Gastroesophageal sphincter (tissue), 4 donors: ENCODE measurements around the gene KLK11. TPM values are rescaled to one million over a fixed set of nuclear protein-coding genes. Genes with fewer than 3 reads are reported as not detected.

Source experiments
- ATAC-seq: fragments of 150-250 bp; one replicate; pipeline ENCODE4 v1.9.1; 2016; ENCODE audit warnings: mild to moderate bottlenecking, moderate library complexity
- H3K27ac ChIP-seq, 4 donors: fragments of 200-600 bp; sonication (generic) in 3 of 4; 1 replicate in 3 of 4; 2 replicates in 1 of 4; pipeline ENCODE4 v1.5.1; 2016 to 2019
- H3K27me3 ChIP-seq: fragments of 200-600 bp; sonication (generic); one replicate; pipeline ENCODE4 v1.5.1; 2019
- H3K36me3 ChIP-seq, 2 donors: fragments of 200-600 bp; sonication (generic); one replicate each; pipeline ENCODE4 v1.5.1; 2019; ENCODE audit warnings: control low read depth in 1 of 2
- H3K4me1 ChIP-seq, 3 donors: fragments of 200-600 bp; sonication (generic); 1 replicate in 2 of 3; 2 replicates in 1 of 3; pipeline ENCODE4 v1.5.1; 2016 to 2019; ENCODE audit warnings: control low read depth in 2 of 3
- H3K4me3 ChIP-seq, 2 donors: fragments of 200-600 bp; sonication (generic); one replicate each; pipeline ENCODE4 v1.5.1; 2019; ENCODE audit warnings: mild to moderate bottlenecking in 1 of 2, moderate library complexity in 1 of 2
- H3K9me3 ChIP-seq, 3 donors: fragments of 200-600 bp; sonication (generic); one replicate each; pipeline ENCODE4 v1.5.1; 2017 to 2019; ENCODE audit warnings: control low read depth in 2 of 3
- EP300 ChIP-seq: sonication (generic); formaldehyde crosslinking; IDR thresholded peaks from one replicate; pipeline ENCODE4 v1.6.1; 2017; ENCODE audit warnings: antibody characterized with exemption, mild to moderate bottlenecking
- POLR2A ChIP-seq, 2 donors: fragments of 450-650 bp; IDR thresholded peaks; one replicate each; pipeline ENCODE4 v1.6.1; 2017; ENCODE audit warnings: antibody characterized with exemption in 2 of 2, mild to moderate bottlenecking in 2 of 2, moderate library complexity in 1 of 2
- POLR2AphosphoS5 ChIP-seq: sonication (generic); formaldehyde crosslinking; IDR thresholded peaks from one replicate; pipeline ENCODE4 v1.6.1; 2017; ENCODE audit warnings: antibody characterized with exemption
- WGBS, 2 donors: methylation state at CpG; one replicate each; pipeline ENCODE4 v1.1.5; 2018; ENCODE audit warnings: low coverage in 1 of 2; 5-methylcytosine and 5-hydroxymethylcytosine counted together
- total RNA-seq, 4 donors: library from RNA; depleted of rRNA; stranded (reverse); fragments of >200 nt; gene quantifications; one replicate each; pipeline ENCODE4 v1.1.0, GENCODE V29; 2016
- TF ChIP-seq, protein P1 (sequence below), 4 experiments: fragments of 200-600 bp in 2 of 4; fragments of 450-650 bp in 2 of 4; sonication (generic) in 1 of 4; IDR thresholded peaks; one replicate each; pipeline ENCODE4 v1.5.1; 2017 to 2019; ENCODE audit warnings: antibody characterized with exemption in 4 of 4, mild to moderate bottlenecking in 2 of 4, moderate library complexity in 2 of 4

The KLK11 gene
- total RNA-seq, 4 donors from 2014 or later: 0.78 to 12.3 TPM; not detected in 2

- 28 to 79% methylated on average over 6 to 8 of the region's 42 CpGs for WGBS, 2 donors
- Histone ChIP-seq H3K9me3 (no peaks in the 10 kb centered on the region), H3K4me3 (no peak overlapping the region), H3K27me3 (peaks cover 88% of the 10 kb centered on the region), H3K4me1 (no peaks in the 10 kb centered on the region), H3K36me3 (no peaks in the 10 kb centered on the region), H3K27ac (no peak overlapping the region)
- ATAC-seq: peak; percentile 25
- TF ChIP-seq EP300 (no peak), POLR2AphosphoS5 (no peak), POLR2A (IDR thresholded peaks at IDR 0.05) (no peak)
- TF ChIP-seq, protein P1, sequence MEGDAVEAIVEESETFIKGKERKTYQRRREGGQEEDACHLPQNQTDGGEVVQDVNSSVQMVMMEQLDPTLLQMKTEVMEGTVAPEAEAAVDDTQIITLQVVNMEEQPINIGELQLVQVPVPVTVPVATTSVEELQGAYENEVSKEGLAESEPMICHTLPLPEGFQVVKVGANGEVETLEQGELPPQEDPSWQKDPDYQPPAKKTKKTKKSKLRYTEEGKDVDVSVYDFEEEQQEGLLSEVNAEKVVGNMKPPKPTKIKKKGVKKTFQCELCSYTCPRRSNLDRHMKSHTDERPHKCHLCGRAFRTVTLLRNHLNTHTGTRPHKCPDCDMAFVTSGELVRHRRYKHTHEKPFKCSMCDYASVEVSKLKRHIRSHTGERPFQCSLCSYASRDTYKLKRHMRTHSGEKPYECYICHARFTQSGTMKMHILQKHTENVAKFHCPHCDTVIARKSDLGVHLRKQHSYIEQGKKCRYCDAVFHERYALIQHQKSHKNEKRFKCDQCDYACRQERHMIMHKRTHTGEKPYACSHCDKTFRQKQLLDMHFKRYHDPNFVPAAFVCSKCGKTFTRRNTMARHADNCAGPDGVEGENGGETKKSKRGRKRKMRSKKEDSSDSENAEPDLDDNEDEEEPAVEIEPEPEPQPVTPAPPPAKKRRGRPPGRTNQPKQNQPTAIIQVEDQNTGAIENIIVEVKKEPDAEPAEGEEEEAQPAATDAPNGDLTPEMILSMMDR (IDR thresholded peaks at IDR 0.05): no peak
Observed at GRCh38 chr19:51002542-51003311, 23.7 kb downstream of the KLK11 start.

DNA sequence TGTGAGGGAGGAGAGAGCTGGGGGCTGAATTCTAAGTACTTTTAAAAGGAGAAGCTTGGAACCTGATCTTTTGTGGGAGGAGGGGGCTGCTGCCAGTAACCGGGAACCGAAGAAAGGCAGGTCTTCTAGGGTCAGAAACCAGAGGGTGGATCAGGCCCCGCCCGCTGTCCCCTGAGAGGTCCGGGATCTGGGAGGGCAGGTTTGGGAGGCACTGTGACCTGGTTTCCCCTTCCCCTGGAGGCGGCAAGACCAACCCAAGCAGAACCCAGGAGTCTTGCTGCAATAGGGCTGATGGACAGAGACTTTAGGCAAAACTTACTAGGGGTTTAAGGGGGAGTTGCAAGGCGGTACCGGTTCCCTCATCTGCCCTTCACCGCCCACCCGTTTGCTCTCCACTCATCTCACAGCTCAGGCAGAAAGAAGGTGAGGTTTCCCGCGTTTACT lies 24.3 kb downstream of the KLK11 start:
- H3K36me3 ChIP-seq: no peaks in the 10 kb centered on the region
- no peak overlapping the region for H3K4me3 ChIP-seq
- ATAC-seq: no peak
- TF ChIP-seq POLR2AphosphoS5: no peak
- TF ChIP-seq POLR2A (IDR thresholded peaks at IDR 0.05): no peak
- TF ChIP-seq, protein P1 (IDR thresholded peaks at IDR 0.05): no peak
- no peak for TF ChIP-seq EP300
- H3K9me3 ChIP-seq: no peaks in the 10 kb centered on the region
- no peaks in the 10 kb centered on the region for H3K4me1 ChIP-seq
- H3K27ac ChIP-seq: no peak overlapping the region
- peaks cover 84% of the 10 kb centered on the region for H3K27me3 ChIP-seq
- 23 to 25% methylated on average over 4 of the region's 12 CpGs for WGBS, 2 donors

GRCh38 chr19:51001515-51001914 lies 24.9 kb downstream of the KLK11 start, which contains the start of gene KLK8:
Gene KLK8, minus strand, starts transcription at chr19:51001604. Its CDS starts 437 bp downstream, at chr19:51001167.
- 0 to 11% methylated on average over 2 to 3 of the region's 7 CpGs for whole genome bisulfite sequencing, 2 donors
- no peak for ATAC-seq

GRCh38 chr19:51000981-51001380 lies 25.4 kb downstream of the KLK11 start:
- no peak for ATAC-seq
- peaks cover 73% of the 10 kb centered on the region for H3K27me3 ChIP-seq

More at GRCh38 chr19:51001515-51001914, 24.9 kb downstream of the KLK11 start, which contains the start of gene KLK8:
- TF ChIP-seq POLR2A (IDR thresholded peaks at IDR 0.05): no peak
- TF ChIP-seq POLR2AphosphoS5: no peak
- TF ChIP-seq, protein P1 (IDR thresholded peaks at IDR 0.05): no peak
- no peak for TF ChIP-seq EP300
- Histone ChIP-seq H3K4me3 (no peak within 1 kb of the TSS), H3K27ac (no peak within 1 kb of the TSS), H3K9me3 (no peaks in the 10 kb centered on the region), H3K4me1 (no peaks in the 10 kb centered on the region), H3K36me3 (no peaks in the 10 kb centered on the region), H3K27me3 (peaks cover 78% of the 10 kb centered on the region)

DNA sequence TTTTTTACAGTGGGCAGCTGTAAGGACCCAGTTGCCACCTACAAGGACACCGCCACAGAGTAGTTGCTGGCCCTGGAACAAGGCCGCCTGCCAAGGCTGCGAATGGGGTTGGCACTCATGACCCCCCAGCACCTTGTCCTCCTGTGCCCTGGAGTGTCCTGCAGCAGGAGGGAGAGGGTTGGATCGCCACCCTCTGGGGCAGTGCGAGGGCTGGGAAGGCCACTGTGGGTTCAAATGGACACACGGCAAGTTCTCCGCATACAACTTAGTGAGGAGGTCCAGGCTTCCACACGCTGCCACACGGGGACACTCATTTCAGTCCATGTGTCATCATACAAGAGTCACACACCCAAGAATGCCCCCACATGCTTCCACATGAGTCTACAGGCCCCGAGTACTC lies 26.0 kb downstream of the KLK11 start:
- no peaks in the 10 kb centered on the region for H3K4me1 ChIP-seq
- no peak for ATAC-seq
- H3K36me3 ChIP-seq: no peaks in the 10 kb centered on the region
- 80 to 89% methylated on average over 2 to 3 of the region's 10 CpGs for WGBS, 2 donors
- H3K27ac ChIP-seq: no peak overlapping the region
- TF ChIP-seq, protein P1 (IDR thresholded peaks at IDR 0.05): no peak
- TF ChIP-seq POLR2AphosphoS5 (no peak), EP300 (no peak), POLR2A (IDR thresholded peaks at IDR 0.05) (no peak)
- H3K9me3 ChIP-seq: no peaks in the 10 kb centered on the region
- no peak overlapping the region for H3K4me3 ChIP-seq
- peaks cover 69% of the 10 kb centered on the region for H3K27me3 ChIP-seq

More at GRCh38 chr19:51000981-51001380, 25.4 kb downstream of the KLK11 start:
- 43% methylated on average over 5 of the region's 16 CpGs; no CpG with 5 or more reads in 1 of the 2 donors for WGBS, 2 donors
- Histone ChIP-seq H3K9me3 (no peaks in the 10 kb centered on the region), H3K4me3 (no peak overlapping the region), H3K4me1 (no peaks in the 10 kb centered on the region), H3K36me3 (no peaks in the 10 kb centered on the region), H3K27ac (no peak overlapping the region)
- TF ChIP-seq POLR2AphosphoS5: no peak
